ENCODE data around the gene STK11IP.

Gene STK11IP

DNA sequence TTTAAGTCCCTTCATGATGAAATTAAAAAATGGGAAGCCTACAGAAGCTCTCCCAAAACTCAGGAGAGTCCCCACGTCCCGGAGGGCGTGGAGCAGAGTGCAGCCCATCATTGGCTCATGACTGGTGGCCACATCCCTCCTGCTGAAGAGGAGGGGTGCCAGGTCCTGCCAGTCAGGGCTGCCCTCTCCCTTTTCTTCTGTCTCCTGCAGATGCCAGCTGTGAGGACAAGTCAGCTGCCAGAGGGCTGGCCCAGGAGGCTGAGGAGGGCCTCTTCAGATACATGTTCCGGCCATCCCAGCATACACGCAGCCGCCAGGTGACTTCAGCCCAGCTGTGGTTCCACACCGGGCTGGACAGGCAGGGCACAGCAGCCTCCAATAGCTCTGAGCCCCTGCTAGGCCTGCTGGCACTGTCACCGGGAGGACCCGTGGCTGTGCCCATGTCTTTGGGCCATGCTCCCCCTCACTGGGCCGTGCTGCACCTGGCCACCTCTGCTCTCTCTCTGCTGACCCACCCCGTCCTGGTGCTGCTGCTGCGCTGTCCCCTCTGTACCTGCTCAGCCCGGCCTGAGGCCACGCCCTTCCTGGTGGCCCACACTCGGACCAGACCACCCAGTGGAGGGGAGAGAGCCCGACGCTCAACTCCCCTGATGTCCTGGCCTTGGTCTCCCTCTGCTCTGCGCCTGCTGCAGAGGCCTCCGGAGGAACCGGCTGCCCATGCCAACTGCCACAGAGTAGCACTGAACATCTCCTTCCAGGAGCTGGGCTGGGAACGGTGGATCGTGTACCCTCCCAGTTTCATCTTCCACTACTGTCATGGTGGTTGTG is 23.0 kb upstream of the STK11IP start:
- ChIA-PET POLR2A (interaction anchor here (1.4 kb wide), 1 partner anchor 15 kb away, joined by 3 read pairs; no protein-coding TSS in a partner anchor), CTCF (no interaction called here)
- TF ChIP-seq ZNF384 (IDR thresholded peaks at IDR 0.05) (no peak), HDGF (IDR thresholded peaks at IDR 0.05; ENCODE audit: borderline replicate concordance) (no peak), L3MBTL2 (conservative IDR thresholded peaks at IDR 0.05) (no peak), ARNT (IDR thresholded peaks at IDR 0.05) (no peak), CTBP1 (IDR thresholded peaks at IDR 0.05; ENCODE audit: borderline replicate concordance) (no peak)
- TF ChIP-seq, protein P1, sequence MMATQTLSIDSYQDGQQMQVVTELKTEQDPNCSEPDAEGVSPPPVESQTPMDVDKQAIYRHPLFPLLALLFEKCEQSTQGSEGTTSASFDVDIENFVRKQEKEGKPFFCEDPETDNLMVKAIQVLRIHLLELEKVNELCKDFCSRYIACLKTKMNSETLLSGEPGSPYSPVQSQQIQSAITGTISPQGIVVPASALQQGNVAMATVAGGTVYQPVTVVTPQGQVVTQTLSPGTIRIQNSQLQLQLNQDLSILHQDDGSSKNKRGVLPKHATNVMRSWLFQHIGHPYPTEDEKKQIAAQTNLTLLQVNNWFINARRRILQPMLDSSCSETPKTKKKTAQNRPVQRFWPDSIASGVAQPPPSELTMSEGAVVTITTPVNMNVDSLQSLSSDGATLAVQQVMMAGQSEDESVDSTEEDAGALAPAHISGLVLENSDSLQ (IDR thresholded peaks at IDR 0.05), result no peak
- DNase-seq (ENCODE audit: extremely low spot score), result no peak

DNA sequence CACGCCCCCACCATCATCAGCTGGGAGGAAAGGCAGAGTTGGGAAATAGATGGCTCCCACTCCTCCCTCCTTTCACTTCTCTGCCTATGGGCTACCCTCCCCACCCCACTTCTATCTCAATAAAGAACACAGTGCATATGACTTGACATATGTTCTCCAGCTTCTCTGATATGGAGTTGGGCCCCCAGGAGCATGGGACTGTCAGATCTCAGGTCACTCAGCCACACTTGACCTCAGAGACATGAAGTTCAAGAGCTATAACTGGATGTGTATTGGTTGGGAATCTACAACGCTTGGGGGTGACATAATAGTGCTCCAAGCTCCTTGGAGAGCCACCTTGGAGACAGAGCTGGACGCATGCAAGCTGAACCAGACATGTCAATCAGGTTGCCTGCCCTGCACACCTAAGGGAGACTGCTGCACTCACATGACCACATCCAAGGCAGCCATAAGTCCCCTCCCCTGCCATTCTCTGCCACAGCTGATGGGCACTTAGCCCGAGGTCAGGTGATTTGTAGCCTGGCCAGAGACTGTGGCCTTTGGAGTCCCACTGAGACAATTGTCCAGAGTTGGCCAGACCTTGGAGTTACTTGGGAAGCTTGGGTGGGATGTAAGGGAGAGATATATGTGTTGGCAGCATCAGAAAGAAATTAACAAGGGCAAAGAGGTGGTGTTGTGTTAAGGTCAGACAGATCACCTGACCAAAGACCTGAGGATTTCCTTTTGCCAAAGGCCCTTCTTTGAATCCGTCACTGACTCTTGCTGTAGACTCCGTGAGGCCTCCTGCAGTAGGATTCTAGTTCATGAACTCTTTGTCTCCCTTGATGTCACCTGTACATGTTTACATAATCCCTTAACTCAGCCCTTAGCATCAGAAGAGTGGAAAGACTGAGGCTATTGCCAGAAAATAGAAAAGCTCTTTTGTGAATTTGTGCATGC is 21.8 kb upstream of the STK11IP start:
- POLR2A ChIA-PET, result interaction anchor here (1.0 to 2.0 kb wide), 4 partner anchors 16 to 26 kb away, joined by 3 to 9 read pairs (median 4); partner anchors contain the start of gene STK11IP
- CTCF ChIA-PET, result no interaction called here
- no peak for DNase-seq (ENCODE audit: extremely low spot score)

DNA sequence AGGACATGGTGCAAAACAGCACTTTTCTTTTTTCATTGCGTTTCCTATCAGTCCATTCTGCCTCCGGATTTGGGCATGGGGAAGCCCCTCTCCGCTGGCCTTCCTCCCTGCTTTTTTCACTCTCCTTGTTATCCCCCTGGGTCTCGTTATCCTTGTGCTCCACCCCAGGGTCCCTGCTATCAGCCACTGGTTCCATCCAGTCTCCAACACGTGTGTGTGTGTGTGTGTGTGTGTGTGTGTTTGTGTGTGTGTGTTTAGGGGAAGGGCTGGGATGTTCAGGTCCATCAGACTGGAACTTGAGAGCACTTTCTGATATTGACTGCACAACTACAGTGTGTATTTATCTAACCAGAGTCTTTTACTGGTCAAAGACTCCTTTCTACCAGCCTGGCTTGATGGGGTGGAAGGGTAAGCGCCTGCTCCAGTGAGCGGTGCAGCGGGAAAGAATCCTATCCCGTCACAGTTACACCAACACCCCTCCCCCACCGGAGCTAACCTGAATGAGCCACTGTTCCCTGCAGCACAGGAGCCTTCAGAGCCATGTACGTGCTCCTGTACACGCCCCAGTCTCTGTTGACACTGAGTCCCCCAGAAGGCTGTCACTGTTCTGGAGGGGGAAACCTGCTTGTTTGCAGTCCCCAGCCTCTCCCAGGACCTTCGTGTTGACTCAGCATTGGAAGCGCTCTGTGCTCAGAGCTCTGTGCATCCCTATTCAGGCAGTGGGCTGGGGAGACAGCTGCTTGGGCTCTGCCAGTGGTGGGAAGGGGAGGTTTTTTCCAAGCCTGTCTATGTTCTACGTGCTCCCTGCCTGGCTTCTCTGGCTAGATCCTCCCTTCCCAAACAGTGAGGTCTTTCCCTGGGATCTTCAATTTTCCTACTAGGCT is 20.9 kb upstream of the STK11IP start:
- peak; percentile 40 for DNase-seq (ENCODE audit: extremely low spot score)
- POLR2A ChIA-PET, result interaction anchor here (1.0 to 2.0 kb wide), 5 partner anchors 9 to 25 kb away, joined by 3 to 9 read pairs (median 3); partner anchors contain the start of gene STK11IP
- TF ChIP-seq ARNT (IDR thresholded peaks at IDR 0.05) (no peak), ZNF384 (IDR thresholded peaks at IDR 0.05) (no peak), FOXA1 (IDR thresholded peaks at IDR 0.05) (no peak), FOXM1 (IDR thresholded peaks at IDR 0.05; ENCODE audit: borderline replicate concordance) (no peak), SUZ12 (IDR thresholded peaks at IDR 0.05) (no peak), ELF4 (IDR thresholded peaks at IDR 0.05) (no peak), SP1 (IDR thresholded peaks at IDR 0.05) (no peak), CTBP1 (IDR thresholded peaks at IDR 0.05; ENCODE audit: borderline replicate concordance) (no peak), LEF1 (IDR thresholded peaks at IDR 0.05; ENCODE audit: borderline replicate concordance) (no peak)
- CTCF ChIA-PET, result no interaction called here

More for the DNA sequence above, 21.8 kb upstream of the STK11IP start:
- TF ChIP-seq TARDBP (IDR thresholded peaks at IDR 0.05) (no peak), NFRKB (IDR thresholded peaks at IDR 0.05) (no peak), FOXK2 (IDR thresholded peaks at IDR 0.05) (no peak), L3MBTL2 (conservative IDR thresholded peaks at IDR 0.05) (no peak), SUZ12 (IDR thresholded peaks at IDR 0.05) (no peak), ZNF384 (IDR thresholded peaks at IDR 0.05) (no peak), LEF1 (IDR thresholded peaks at IDR 0.05; ENCODE audit: borderline replicate concordance) (no peak), BHLHE40 (IDR thresholded peaks at IDR 0.05; ENCODE audit: borderline replicate concordance) (no peak), FOXA1 (IDR thresholded peaks at IDR 0.05) (no peak), ARNT (IDR thresholded peaks at IDR 0.05) (no peak), CTBP1 (IDR thresholded peaks at IDR 0.05; ENCODE audit: borderline replicate concordance) (no peak), HDGF (IDR thresholded peaks at IDR 0.05; ENCODE audit: borderline replicate concordance) (no peak), FOXM1 (IDR thresholded peaks at IDR 0.05; ENCODE audit: borderline replicate concordance) (no peak)

DNA sequence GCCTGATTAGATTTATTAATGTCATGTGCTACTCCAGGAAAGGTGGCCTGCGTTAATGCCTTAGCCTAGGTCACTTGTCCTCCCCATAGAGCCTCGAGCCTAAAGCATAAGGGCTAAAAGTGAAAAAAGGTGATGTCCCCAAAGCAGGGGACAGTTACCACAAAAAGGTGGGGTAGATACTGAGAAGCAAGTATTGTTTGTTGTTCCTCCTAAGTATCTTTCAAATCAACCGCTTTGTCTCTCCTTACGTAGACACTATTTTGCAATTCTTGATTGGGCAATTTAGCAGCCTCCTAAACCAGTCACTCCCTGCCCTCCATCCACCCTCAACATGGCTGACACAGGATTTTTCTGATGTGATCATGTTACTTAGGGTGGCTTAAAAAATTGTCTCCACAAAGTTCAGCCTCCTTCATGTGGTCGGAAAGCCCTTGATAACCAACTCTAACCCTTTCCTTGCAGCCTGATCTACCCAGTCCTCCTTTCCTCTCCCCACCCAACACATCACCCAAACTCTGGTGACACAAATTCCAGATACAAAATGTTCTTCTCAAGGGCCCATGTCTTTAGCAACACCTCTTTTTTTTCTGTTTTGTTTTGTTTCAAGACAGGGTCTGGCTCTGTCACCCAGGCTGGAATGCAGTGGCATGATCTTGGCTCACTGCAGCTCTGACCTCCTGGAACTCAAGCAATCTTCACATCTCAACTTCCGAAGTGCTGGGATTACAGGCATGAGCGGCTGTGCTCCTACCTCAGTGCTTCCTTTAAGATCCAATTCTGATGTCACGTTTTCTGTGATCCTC is 18.6 kb upstream of the STK11IP start:
- TF ChIP-seq HDGF (IDR thresholded peaks at IDR 0.05; ENCODE audit: borderline replicate concordance) (no peak), FOXM1 (IDR thresholded peaks at IDR 0.05; ENCODE audit: borderline replicate concordance) (no peak), BHLHE40 (IDR thresholded peaks at IDR 0.05; ENCODE audit: borderline replicate concordance) (no peak), FOXA1 (IDR thresholded peaks at IDR 0.05) (no peak), TARDBP (IDR thresholded peaks at IDR 0.05) (no peak), ARNT (IDR thresholded peaks at IDR 0.05) (no peak), ELF4 (IDR thresholded peaks at IDR 0.05) (no peak), SP1 (IDR thresholded peaks at IDR 0.05) (no peak)
- no peak for DNase-seq (ENCODE audit: extremely low spot score)
- ChIA-PET POLR2A (interaction anchor here (1.0 kb wide), 1 partner anchor 19 kb away, joined by 4 read pairs; the partner anchor contains the start of gene STK11IP), CTCF (interaction anchor here (0.7 kb wide), 1 partner anchor 19 kb away, joined by 4 read pairs; no protein-coding TSS in a partner anchor)

DNA sequence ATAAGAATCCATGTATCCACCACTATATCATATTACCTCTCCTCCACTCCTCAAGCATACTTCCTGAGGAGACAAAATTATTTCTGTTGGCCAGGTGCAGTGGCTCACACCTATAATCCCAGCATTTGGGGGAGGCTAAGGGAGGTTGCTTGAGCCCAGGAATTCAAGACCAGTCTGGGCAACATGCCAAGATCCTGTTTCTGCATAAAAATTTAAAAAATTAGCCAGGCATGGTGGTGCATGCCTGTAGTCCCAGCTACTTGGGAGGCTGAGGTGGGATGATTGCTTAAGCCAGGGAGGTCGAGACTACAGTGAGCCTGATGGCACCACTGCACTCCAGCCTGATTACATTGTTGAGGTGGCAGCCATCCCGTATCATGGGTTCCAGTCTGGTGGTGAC is 16.3 kb upstream of the STK11IP start:
- POLR2A ChIA-PET, result no interaction called here
- CTCF ChIA-PET, result interaction anchor here (0.6 kb wide), 1 partner anchor 14 kb away, joined by 9 read pairs; no protein-coding TSS in a partner anchor
- TF ChIP-seq, protein P1 (IDR thresholded peaks at IDR 0.05), result no peak
- no peak for TF ChIP-seq LEF1 (IDR thresholded peaks at IDR 0.05; ENCODE audit: borderline replicate concordance)
- TF ChIP-seq TARDBP (IDR thresholded peaks at IDR 0.05), result no peak
- no peak for TF ChIP-seq CTBP1 (IDR thresholded peaks at IDR 0.05; ENCODE audit: borderline replicate concordance)
- TF ChIP-seq ELF4 (IDR thresholded peaks at IDR 0.05), result no peak
- TF ChIP-seq BHLHE40 (IDR thresholded peaks at IDR 0.05; ENCODE audit: borderline replicate concordance), result no peak
- TF ChIP-seq SP1 (IDR thresholded peaks at IDR 0.05), result no peak
- TF ChIP-seq FOXA1 (IDR thresholded peaks at IDR 0.05), result no peak
- TF ChIP-seq SUZ12 (IDR thresholded peaks at IDR 0.05), result no peak
- TF ChIP-seq HDGF (IDR thresholded peaks at IDR 0.05; ENCODE audit: borderline replicate concordance), result no peak
- no peak for TF ChIP-seq L3MBTL2 (conservative IDR thresholded peaks at IDR 0.05)
- no peak for DNase-seq (ENCODE audit: extremely low spot score)
